Measurements from ENCODE around the gene ZBTB20. TPM values are rescaled to one million over a fixed set of nuclear protein-coding genes. Genes with fewer than 3 reads are reported as not detected.

ZBTB20 gene
- total and polyA plus RNA-seq, 12 donors, result 2.8 to 167 (median 108) TPM

- WGBS, 4 donors, result 60 to 70% (median 64%) methylated on average over 3 of the region's 3 CpGs
- no peaks in the 10 kb centered on the region for H3K36me3 ChIP-seq (replicated peaks in 1 of 2)
- no peaks in the 10 kb centered on the region for H3K9me3 ChIP-seq (replicated peaks in 1 of 3)
- intact Hi-C loops (cut with DNase I), result no loop called here
- TF ChIP-seq POLR2A (IDR thresholded peaks at IDR 0.05) (no peak), CTCF (IDR thresholded peaks at IDR 0.05) (no peak)
- H3K27ac ChIP-seq, result no peak overlapping the region
- no peak for DNase-seq
- no peaks in the 10 kb centered on the region for H3K4me1 ChIP-seq (replicated peaks in 1 of 2)
- H3K4me3 ChIP-seq, result no peak overlapping the region
- no peaks in the 10 kb centered on the region for H3K27me3 ChIP-seq
Measured at GRCh38 chr3:114887806-114888205, 259.3 kb downstream of the ZBTB20 start.

- Histone ChIP-seq H3K27me3 (no peaks in the 10 kb centered on the region), H3K9me3 (replicated peaks in 1 of 3) (no peaks in the 10 kb centered on the region), H3K4me3 (no peak overlapping the region), H3K36me3 (replicated peaks in 1 of 2) (no peaks in the 10 kb centered on the region), H3K27ac (no peak overlapping the region), H3K4me1 (replicated peaks in 1 of 2) (no peaks in the 10 kb centered on the region)
- 95 to 98% (median 97%) methylated on average over 4 of the region's 4 CpGs for WGBS, 4 donors
- DNase-seq, result no peak
- TF ChIP-seq CTCF (IDR thresholded peaks at IDR 0.05), result no peak
- no peak for TF ChIP-seq POLR2A (IDR thresholded peaks at IDR 0.05)
- intact Hi-C loops (cut with DNase I), result no loop called here
Measured at GRCh38 chr3:114886905-114887304, 260.2 kb downstream of the ZBTB20 start.

GRCh38 chr3:114884213-114884923 is 262.7 kb downstream of the ZBTB20 start:
- Histone ChIP-seq H3K27me3 (no peaks in the 10 kb centered on the region), H3K36me3 (replicated peaks in 1 of 2) (no peaks in the 10 kb centered on the region), H3K4me3 (no peak overlapping the region), H3K9me3 (replicated peaks in 1 of 3) (no peaks in the 10 kb centered on the region), H3K27ac (no peak overlapping the region), H3K4me1 (replicated peaks in 1 of 2) (peaks cover 3 to 15% of the 10 kb centered on the region in 2 donors)
- no peak for DNase-seq
- intact Hi-C loops (cut with DNase I), result no loop called here
- WGBS, 4 donors, result 94 to 97% (median 97%) methylated on average over 8 of the region's 8 CpGs
- TF ChIP-seq CTCF (IDR thresholded peaks at IDR 0.05), result no peak
- no peak for TF ChIP-seq POLR2A (IDR thresholded peaks at IDR 0.05)

GRCh38 chr3:114880078-114880477 is 267.0 kb downstream of the ZBTB20 start:
- WGBS, 4 donors, result 42 to 50% (median 48%) methylated on average over 4 of the region's 4 CpGs
- DNase-seq, result peak in 1 of 7 donors; percentile 17
- no peaks in the 10 kb centered on the region for H3K36me3 ChIP-seq (replicated peaks in 1 of 2)
- H3K4me3 ChIP-seq, result no peak overlapping the region
- TF ChIP-seq POLR2A (IDR thresholded peaks at IDR 0.05), result no peak
- TF ChIP-seq CTCF (IDR thresholded peaks at IDR 0.05), result no peak
- H3K27ac ChIP-seq, result peak overlapping the region in 4 of 5 donors; percentile 8 to 75 (median 54)
- intact Hi-C loops (cut with DNase I), result no loop called here
- H3K4me1 ChIP-seq (replicated peaks in 1 of 2), result peaks cover 10 to 30% of the 10 kb centered on the region in 2 donors
- no peaks in the 10 kb centered on the region for H3K27me3 ChIP-seq
- H3K9me3 ChIP-seq (replicated peaks in 1 of 3), result no peaks in the 10 kb centered on the region
